SU-DHL-6 (cell line): Measurements from ENCODE around the gene WNT7A.

Source experiments
- H2AFZ ChIP-seq: fragments of 200-600 bp; sonication (generic); 2 replicates; pipeline ENCODE4 v1.6.1; 2014; ENCODE audit warnings: low read depth, mild to moderate bottlenecking, moderate library complexity, mixed read lengths, antibody characterized with exemption, low read length; ENCODE audit not compliant: severe bottlenecking
- H3F3A ChIP-seq: fragments of 200-600 bp; shearing (Covaris generic); 2 replicates; pipeline ENCODE4 v1.6.0; 2016; ENCODE audit warnings: antibody characterized with exemption, mild to moderate bottlenecking; ENCODE audit not compliant: insufficient read depth
- H3K27ac ChIP-seq: fragments of 200-600 bp; sonication (generic); 2 replicates; pipeline ENCODE4 v1.5.1; 2016; ENCODE audit warnings: low read depth, mild to moderate bottlenecking, low read length, moderate library complexity, mixed read lengths
- H3K27me3 ChIP-seq: fragments of 200-600 bp; sonication (generic), shearing (Covaris generic); 2 replicates; pipeline ENCODE4 v1.6.0; 2014; ENCODE audit warnings: mild to moderate bottlenecking, low read length
- H3K36me3 ChIP-seq: fragments of 200-600 bp; sonication (generic); 2 replicates; pipeline ENCODE4 v1.6.1; 2014; ENCODE audit warnings: mild to moderate bottlenecking, low read length, mixed read lengths
- H3K4me2 ChIP-seq: fragments of 300-600, 200-600 bp; shearing (Covaris generic), sonication (generic); 2 replicates; pipeline ENCODE4 v1.6.0; 2014; ENCODE audit warnings: low read length, low read depth, mild to moderate bottlenecking; ENCODE audit not compliant: poor library complexity, severe bottlenecking
- H3K4me3 ChIP-seq: fragments of 200-600 bp; sonication (generic); 2 replicates; pipeline ENCODE4 v1.5.1; 2014; ENCODE audit warnings: antibody characterized with exemption, low read length, mild to moderate bottlenecking, mixed read lengths; ENCODE audit not compliant: insufficient read depth, poor library complexity, severe bottlenecking
- H3K79me2 ChIP-seq: fragments of 200-600 bp; sonication (generic); 2 replicates; pipeline ENCODE4 v1.6.1; 2014; ENCODE audit warnings: mild to moderate bottlenecking, low read length, moderate library complexity; ENCODE audit not compliant: insufficient read depth
- H3K9ac ChIP-seq: fragments of 200-600 bp; sonication (generic); 2 replicates; pipeline ENCODE4 v1.7.0; 2014; ENCODE audit warnings: mild to moderate bottlenecking, low read length
- H3K9me2 ChIP-seq: fragments of 200-600 bp; sonication (generic); replicated peaks from 2 replicates; pipeline ENCODE4 v1.6.1; 2014; ENCODE audit warnings: low read length; ENCODE audit not compliant: insufficient read depth
- H3K9me3 ChIP-seq: fragments of 200-600 bp; sonication (generic); 2 replicates; pipeline ENCODE4 v1.6.1; 2014; ENCODE audit warnings: low read length, mixed read lengths; ENCODE audit not compliant: insufficient read depth
- H4K20me1 ChIP-seq: fragments of 200-600 bp; sonication (generic); 2 replicates; pipeline ENCODE4 v1.6.1; 2014; ENCODE audit warnings: low read depth, mild to moderate bottlenecking, antibody characterized with exemption, low read length, moderate library complexity, mixed read lengths
- EZH2phosphoT487 ChIP-seq: fragments of 200-600 bp; sonication (generic), shearing (Covaris generic); conservative IDR thresholded peaks from 2 replicates; pipeline ENCODE4 v1.6.1; 2018; ENCODE audit warnings: mild to moderate bottlenecking, antibody characterized with exemption, low read length, moderate library complexity, mixed read lengths
- TF ChIP-seq, protein P1 (sequence below): fragments of 200-600 bp; sonication (generic); IDR thresholded peaks from one replicate; pipeline ENCODE4 v1.5.1; 2017; ENCODE audit warnings: antibody characterized with exemption, mild to moderate bottlenecking, low read length, moderate library complexity; ENCODE audit not compliant: insufficient read depth, poor library complexity, severe bottlenecking

WNT7A gene

GRCh38 chr3:13902648-13903238 lies 22.9 kb upstream of the WNT7A start:
- Histone ChIP-seq H3K9ac (no peak overlapping the region), H3K27me3 (no peaks in the 10 kb centered on the region), H3K79me2 (no peaks in the 10 kb centered on the region), H3K9me2 (no peaks in the 10 kb centered on the region), H3K36me3 (no peaks in the 10 kb centered on the region), H3K4me3 (no peak overlapping the region), H3F3A (no peaks in the 10 kb centered on the region), H3K27ac (no peak overlapping the region), H3K4me2 (no peak overlapping the region), H3K9me3 (peaks cover 27% of the 10 kb centered on the region; the same call in 1 of the 2 replicates), H2AFZ (no peak overlapping the region), H4K20me1 (no peaks in the 10 kb centered on the region)
- TF ChIP-seq, protein P1, sequence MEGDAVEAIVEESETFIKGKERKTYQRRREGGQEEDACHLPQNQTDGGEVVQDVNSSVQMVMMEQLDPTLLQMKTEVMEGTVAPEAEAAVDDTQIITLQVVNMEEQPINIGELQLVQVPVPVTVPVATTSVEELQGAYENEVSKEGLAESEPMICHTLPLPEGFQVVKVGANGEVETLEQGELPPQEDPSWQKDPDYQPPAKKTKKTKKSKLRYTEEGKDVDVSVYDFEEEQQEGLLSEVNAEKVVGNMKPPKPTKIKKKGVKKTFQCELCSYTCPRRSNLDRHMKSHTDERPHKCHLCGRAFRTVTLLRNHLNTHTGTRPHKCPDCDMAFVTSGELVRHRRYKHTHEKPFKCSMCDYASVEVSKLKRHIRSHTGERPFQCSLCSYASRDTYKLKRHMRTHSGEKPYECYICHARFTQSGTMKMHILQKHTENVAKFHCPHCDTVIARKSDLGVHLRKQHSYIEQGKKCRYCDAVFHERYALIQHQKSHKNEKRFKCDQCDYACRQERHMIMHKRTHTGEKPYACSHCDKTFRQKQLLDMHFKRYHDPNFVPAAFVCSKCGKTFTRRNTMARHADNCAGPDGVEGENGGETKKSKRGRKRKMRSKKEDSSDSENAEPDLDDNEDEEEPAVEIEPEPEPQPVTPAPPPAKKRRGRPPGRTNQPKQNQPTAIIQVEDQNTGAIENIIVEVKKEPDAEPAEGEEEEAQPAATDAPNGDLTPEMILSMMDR: no peak
- no peak for TF ChIP-seq EZH2phosphoT487

- H3K9me3 ChIP-seq: peaks cover 27% of the 10 kb centered on the region; the same call in 1 of the 2 replicates
Observed at GRCh38 chr3:13901935-13902584, 22.2 kb upstream of the WNT7A start.

GRCh38 chr3:13898346-13898745 lies 18.5 kb upstream of the WNT7A start:
- H3K27me3 ChIP-seq: no peaks in the 10 kb centered on the region
- H3K36me3 ChIP-seq: no peaks in the 10 kb centered on the region
- no peaks in the 10 kb centered on the region for H3K79me2 ChIP-seq
- no peaks in the 10 kb centered on the region for H4K20me1 ChIP-seq
- H3K27ac ChIP-seq: no peak overlapping the region
- H3K9me3 ChIP-seq: peaks cover 22% of the 10 kb centered on the region; the same call in 1 of the 2 replicates
- no peak overlapping the region for H2AFZ ChIP-seq
- no peaks in the 10 kb centered on the region for H3F3A ChIP-seq
- TF ChIP-seq, protein P1: no peak
- TF ChIP-seq EZH2phosphoT487: no peak
- H3K9ac ChIP-seq: no peak overlapping the region
- H3K9me2 ChIP-seq: no peaks in the 10 kb centered on the region
- no peak overlapping the region for H3K4me3 ChIP-seq
- H3K4me2 ChIP-seq: no peak overlapping the region

More at GRCh38 chr3:13901935-13902584, 22.2 kb upstream of the WNT7A start:
- H3K79me2 ChIP-seq: no peaks in the 10 kb centered on the region
- H3K27me3 ChIP-seq: no peaks in the 10 kb centered on the region
- no peak overlapping the region for H3K9ac ChIP-seq
- H3K36me3 ChIP-seq: no peaks in the 10 kb centered on the region
- no peak overlapping the region for H3K27ac ChIP-seq
- no peak for TF ChIP-seq EZH2phosphoT487
- TF ChIP-seq, protein P1: no peak
- H3K4me3 ChIP-seq: no peak overlapping the region
- no peak overlapping the region for H2AFZ ChIP-seq
- H4K20me1 ChIP-seq: no peaks in the 10 kb centered on the region
- H3K9me2 ChIP-seq: no peaks in the 10 kb centered on the region
- H3F3A ChIP-seq: no peaks in the 10 kb centered on the region
- no peak overlapping the region for H3K4me2 ChIP-seq
